GM21528 (cell line): Measurements from ENCODE around the gene GPC6.
"Not testable (repeated sequence)": the region's sequence is repeated elsewhere in the genome, so short reads cannot be mapped to it uniquely, and the experiment has no call there.

Source experiments
- ATAC-seq: cut with Tn5 transposase; IDR thresholded peaks from one replicate; pipeline ENCODE4 v1.9.1; 2021; ENCODE audit warnings: mild to moderate bottlenecking, moderate library complexity; ENCODE audit not compliant: unreplicated experiment, low FRiP score

GPC6 gene

DNA sequence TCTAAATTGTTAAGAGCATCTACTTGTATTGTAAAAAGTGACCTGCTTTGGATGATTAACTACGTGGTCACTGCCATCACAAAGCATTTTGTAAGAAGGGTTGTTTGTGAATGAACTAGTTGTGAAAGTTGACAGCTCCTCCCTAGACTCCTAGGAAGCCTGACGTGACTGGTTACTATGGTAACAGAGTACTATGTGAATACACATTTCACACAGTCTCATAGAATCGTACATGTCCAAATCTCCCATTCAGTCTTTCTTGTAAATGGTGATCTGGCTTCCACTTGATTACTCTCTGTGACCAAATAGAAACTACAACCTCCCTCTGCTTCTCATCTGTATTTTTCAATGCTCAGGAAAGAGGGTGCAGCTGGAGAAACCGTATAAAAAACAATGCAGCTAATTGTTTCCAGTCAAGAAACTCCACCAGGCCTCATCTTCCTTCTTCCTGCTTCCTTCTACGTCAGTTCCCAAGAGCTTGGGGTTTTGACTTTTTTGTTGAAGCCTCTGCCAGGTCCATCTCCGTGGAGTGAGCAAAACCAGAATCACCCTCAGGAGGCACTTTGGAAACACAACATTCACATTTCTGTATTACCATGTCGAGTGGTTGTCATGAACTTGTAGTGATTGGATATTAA lies 83.4 kb downstream of the GPC6 start:
- ATAC-seq = no peak

DNA sequence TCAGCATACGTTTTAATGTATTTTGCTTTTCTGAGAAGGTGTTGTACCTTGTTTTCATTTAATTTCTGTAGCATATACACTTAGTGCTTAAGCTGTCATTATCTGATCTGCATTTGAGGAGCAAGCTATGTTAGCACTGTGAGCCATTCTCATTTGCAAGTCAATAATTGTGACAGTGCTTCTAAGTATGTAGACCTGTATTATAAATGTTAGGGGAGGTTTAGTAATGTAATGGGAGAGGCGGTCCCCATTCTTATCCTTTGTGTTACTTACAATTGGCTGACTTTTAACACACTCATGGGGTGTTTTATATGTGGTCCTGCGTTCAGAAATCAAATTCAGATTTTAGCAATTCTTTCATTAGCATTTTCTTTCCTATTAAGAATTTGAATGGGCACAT lies 90.2 kb downstream of the GPC6 start:
- no peak for ATAC-seq

DNA sequence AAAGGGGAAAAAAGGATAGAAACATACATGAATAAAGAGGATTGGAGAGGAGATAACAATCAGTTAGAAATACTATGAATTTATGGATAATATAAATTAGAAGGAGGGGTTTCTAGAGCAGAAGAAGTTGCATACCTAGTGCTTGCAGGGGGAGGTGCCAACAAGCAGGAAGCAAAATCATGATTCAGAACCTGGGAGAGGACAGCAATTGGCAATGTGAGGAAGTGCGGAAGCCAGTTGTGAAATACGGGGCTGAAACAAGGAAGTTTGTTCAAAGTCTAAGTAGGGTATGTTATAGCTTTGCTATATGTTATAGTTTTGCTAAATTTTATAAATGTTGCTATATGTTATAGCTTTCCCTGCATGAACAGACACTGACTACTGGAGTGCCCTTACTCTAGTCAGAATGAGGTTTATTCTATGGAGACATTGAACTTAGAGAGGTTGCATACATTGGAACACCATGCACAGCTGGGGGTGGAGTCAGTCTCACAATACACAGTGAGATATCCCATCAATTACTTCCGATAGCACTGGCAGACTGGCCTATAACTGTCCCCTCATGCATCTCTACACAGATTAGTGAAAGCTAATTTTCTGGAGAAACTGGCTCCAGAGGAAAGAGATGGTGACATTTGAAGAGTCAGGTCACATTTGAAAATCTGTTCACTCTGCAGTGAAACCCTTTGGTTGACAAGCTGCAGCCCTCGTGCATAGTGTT lies 92.1 kb downstream of the GPC6 start:
- ATAC-seq = no peak

DNA sequence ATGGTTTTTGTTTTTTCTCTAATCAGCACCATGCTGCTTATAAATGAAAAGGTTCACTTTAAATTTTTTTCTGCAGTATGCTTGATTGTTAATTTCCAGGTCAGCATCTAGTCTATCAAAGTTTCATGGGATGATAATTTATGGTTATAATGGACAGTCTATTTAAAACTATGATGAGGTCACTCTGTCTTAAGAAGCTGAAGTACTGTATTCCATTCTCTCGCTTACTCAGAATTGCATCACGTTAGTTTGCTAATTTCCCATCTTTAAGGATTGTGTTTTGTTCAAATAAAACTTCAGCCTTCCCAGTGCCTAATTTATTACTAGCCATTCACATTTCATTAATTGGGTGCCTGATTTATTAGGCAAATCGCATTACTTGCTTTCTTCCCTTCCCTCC lies 94.3 kb downstream of the GPC6 start:
- ATAC-seq = no peak

DNA sequence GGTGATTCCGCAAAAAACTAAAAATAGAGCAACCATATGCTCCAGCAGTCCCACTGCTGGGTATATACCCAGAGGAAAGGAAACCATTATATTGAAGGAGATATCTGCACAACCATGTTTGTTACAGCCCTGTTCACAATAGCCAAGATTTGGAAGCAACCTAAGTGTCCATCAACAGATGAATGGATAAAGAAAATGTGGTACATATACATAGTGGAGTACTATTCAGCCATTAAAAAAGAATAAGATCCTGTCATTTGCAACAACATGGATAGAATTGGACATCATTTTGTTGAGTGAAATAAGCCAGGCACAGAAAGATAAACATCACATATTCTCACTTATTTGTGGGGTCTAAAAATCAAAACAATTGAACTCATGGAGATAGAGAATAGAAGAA lies 97.3 kb downstream of the GPC6 start:
- not testable (repeated sequence) for ATAC-seq

DNA sequence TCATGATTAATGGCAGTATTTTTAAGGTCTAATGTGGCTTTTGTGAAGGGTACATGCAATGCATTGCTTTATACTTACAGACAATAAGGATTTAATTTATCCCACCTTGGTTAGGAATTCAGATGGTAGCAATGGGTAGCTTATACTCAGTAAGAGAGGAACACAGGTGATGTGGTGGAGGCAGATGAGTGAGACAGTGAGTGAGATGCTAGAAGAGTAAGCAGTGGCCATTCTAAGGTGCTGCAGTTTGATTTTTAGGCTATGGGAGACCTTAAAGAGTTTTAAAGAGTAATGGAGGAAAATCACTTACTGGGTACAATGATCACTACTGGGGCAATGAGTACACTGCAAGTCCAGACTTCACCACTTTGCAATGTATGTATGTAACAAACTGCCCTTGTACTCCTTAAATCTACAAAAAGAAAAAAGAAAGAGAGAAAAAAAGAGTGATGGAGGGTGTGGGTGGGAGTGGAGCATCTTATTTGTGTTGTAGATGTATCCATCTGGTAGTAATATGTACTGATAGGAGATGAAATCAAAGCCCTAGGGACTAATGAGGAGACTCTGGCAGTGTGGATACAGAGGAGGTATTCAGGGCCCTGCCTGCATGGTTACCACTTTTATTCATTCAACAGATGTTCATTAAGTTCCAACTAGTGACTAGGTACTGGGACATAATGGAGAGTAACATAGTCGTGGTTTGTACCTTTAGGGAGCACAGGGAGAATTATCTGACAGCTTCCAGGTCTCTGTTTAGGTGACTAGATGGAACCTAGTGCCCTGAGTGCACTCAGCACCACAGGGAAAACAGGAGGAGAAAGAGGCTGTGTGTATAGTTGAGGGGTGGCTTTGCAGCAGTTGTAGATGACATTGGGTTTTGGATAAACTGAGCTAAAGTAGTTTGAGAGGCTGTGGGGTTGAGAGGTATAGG lies 99.0 kb downstream of the GPC6 start:
- ATAC-seq = no peak

DNA sequence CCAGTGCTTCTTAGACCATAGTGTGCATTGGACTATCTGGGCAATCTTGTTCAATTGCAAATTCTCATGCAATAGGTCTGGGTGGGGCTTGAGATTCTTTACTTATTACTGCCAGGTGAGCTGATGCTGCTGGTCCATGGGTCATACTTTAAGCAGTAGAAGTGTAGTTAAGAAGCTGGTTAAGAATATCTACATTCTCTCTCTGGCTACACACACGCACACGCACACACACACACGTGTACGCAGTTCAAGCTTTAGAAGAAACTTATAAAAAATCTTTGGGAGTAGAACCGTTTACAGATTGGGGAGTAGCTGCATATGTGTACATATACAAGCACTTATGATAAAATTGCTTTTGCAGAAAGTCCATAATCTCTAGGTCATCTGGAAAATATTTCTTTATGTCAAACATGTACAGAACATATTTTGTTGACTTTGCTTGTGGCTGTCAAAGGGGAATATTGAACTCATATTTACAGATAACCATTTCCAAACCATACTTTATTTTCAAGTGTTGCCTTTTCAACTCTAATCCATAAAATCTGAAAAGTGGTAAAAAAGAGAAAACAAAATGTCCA lies 99.7 kb downstream of the GPC6 start:
- no peak for ATAC-seq

DNA sequence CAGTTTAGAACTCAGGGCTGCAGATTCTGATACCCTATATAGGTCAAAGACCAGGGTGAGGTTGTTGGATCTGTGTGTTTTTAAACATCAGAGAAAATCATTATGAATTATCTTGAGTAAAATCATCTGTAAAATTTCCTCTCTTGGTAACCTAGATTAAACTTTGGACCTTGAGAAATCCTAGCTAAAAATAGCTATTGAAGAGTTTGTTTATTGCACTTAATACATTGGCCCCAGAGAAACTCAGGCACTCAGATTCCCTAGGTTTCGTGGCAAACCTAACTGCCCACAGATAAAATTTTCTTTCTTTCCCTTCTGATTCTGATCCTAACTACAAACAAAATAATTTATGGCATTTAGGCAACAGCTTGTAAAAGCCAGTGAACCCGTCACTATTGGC lies 102.3 kb downstream of the GPC6 start:
- ATAC-seq = no peak

DNA sequence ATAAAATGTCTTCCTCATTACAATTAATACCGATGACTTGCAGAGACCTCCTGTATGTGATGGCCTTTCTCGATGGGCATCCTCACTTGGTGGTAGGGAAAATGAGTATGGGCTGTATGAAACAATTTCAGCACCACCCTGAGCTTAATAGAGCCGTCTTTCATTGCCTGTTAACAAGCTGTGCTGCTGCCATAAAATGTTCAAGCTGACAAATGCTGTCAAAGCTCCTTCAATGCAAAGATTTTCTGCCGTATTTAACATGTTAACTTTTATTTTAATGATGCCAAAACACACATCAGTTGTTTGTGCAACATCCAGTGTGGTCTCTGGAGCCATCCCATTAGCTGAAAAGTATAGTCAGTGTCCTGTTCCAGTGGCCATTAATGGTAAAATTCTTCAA lies 110.1 kb downstream of the GPC6 start:
- ATAC-seq = no peak

DNA sequence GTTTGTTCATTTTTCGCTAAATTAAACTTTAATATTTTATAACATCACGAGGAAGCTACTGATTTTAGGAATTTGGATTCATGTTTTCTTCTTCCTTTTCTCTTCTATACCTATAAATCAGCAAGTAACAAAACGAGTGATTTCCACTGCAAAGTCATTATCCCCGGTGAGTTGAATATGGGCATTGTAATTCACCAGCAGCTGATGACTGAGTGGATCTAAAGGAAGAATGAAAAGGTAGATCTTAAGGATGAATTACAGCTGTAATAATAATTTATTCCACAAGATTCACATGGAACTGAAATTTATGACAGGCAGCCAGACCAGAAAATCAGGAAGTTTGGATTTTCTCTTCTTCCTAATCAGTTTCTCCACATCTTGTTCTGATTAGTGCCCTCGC lies 111.4 kb downstream of the GPC6 start:
- ATAC-seq = no peak

DNA sequence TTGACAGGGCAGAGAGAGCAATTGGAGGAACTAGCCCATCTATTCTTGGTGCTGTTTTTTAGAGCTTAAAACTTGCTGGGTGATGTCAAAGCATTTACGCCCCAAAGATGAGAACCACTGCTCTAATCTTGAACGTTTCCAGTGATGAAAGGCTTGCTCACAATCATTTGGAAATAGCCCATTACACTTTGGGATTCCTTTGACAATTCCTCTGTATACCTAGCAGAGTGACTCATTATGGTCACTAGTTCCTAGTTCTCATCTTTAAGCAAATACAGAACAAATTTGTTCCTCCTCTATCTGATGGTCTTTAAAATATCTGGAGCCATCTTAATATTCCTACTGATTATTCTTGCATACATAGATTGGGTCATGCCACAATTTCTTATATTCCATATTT lies 112.3 kb downstream of the GPC6 start:
- ATAC-seq = no peak

DNA sequence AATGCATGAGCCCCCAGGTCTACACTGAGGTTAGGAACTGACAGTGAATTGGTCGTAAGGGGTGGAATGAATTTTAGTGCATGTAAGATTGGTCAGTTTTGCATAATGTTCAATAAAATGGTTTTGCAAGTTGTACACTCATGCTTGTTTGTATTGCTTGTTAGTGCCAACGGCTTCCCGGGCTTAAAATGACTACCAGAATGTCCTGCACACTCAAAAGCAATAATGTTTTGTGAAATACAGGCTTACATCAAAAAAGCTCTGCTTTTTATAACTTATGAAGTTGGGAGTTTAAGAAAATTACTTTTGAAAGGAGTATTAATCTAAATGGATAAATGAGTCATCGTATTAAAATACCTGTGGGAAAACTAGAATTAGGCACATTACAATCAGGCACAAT lies 112.9 kb downstream of the GPC6 start:
- ATAC-seq = no peak

DNA sequence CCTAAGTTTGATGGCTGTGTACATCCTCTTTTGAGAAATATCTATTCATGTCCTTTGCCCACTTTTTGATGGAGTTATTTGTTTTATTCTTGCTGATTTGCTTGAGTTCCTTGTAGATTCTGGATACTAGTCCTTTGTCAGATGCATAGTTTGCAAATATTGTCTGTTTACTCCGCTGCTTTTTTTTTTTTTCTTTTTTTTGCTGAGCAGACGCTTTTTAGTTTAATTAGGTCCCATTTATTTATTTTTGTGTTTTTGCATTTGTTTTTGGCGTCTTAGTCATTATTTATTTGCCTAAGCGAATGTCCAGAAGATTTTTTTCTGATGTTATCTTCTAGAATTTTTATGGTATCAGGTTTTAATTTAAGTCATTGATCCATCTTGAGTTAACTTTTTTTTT lies 114.9 kb downstream of the GPC6 start:
- no peak for ATAC-seq

DNA sequence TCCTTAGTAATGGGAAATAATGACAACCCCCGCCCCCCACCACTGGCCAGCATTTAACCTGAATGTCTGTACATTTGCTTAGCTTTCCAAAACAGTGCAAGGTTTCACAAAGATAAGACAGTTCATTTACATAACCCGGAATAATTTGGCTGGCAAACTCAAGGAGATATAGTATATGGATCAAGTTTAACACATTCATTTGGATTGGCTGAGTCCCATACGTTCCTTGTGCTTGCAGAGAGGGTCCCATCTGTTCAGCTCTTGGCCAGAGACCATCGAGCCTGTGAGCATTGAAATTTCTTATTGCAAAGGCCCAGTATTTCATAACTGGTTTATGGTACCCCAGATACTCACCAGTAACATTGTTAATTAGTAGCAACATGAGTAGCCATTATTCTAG lies 116.5 kb downstream of the GPC6 start:
- ATAC-seq = no peak

DNA sequence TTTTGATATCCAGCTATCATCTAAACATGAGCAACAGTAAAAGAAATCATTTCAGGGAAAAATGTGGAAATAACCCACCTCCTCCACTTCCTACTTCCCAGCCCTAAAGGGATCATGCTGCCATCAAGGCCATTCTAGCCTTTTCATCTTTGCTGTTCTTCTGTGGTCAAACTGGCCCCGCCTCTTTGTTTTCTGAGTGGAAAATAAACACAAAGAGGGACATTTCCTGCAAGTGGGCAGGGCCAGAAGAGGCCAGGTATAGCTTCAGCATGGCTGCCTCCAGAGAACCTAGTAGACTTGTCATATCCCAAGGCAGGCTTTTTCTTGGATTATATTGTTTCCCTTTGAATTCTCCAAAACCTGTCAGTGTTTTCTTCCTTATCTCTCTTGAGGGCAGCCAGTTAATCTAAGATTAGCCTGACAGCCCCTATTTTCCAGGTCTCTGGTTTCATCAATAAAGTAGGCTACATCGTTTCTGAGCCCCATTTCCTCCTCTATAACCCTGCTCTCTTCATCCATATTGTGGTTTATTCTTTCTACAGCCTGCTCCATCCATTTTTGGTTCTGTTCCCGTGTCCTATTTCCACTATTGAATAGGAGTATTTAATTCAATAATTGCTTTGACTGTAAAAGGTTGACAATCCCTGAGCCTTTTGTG lies 117.6 kb downstream of the GPC6 start:
- no peak for ATAC-seq

DNA sequence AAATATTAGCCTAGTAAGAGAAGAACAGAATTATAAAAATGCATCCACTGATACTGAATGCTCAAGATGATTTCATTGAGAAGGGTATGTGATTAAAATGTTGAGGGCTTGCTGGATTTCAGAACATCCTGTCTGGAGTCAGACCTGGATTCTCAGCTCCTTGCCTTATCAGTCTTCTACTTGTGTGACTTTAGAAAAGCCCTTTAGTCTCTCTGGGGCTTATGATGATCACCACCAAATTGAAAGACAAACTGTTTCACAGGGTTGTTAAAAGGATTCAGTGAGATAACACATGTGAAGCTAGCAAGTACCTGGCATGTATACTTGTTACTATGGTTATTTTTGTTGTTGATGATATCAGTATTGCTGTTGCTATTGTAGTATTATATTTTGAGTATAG lies 118.4 kb downstream of the GPC6 start:
- no peak for ATAC-seq

DNA sequence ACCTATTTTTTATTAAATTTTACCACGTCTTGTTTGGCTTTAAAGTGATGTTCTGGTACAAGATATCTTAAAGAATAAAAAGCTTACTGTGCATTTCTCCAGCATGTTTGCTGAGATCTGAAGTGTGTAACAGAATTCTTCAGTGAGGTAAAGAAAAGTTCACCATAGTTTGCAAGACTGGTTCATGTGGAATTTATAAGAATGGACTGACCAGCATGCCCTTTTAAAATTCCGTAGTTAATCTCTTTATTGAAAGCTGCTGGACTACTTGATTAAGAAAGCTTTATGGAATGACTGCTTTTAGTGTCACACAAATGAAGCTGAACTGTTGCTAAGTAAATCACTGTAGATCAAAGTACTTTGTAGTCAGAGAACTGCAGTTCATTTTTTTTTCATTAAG lies 119.2 kb downstream of the GPC6 start:
- no peak for ATAC-seq

DNA sequence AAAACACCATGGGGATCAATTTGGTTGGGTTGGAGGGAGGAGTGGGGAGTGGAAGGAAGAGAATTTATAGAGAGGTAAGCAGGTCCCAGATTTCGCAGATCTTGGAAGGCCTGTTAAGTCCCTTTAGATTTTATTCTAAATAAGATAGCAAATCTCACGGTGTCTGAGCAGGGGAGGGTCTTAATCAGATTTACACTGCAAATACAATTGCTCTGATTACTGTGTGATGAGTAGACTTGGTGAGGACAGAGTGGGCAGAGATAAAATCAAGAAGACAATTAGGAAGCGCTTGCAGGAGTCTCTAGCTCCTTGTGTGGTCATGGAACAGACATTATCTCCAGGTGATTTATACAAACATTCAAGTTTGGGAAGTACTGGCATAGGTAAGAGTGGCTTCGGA lies 126.0 kb downstream of the GPC6 start:
- no peak for ATAC-seq

DNA sequence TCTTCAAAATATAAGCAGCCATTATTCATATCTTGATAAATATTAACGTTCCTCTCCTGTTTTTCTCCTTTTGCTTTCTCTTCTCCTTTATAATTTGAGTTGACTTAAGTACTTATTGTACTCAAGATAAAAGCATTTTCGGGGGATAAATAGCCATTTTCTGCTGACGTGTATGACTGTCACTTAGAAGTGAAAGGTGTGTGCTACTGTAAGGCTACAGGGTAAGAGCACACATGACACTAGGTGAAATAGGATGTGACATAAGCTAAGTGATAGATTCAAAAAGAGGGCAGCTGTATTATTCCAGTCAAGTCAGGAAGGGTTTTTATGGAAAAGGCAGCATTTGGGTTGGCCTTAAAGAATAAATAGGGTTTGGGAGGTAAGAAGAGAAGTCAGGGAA lies 128.5 kb downstream of the GPC6 start:
- ATAC-seq = no peak

DNA sequence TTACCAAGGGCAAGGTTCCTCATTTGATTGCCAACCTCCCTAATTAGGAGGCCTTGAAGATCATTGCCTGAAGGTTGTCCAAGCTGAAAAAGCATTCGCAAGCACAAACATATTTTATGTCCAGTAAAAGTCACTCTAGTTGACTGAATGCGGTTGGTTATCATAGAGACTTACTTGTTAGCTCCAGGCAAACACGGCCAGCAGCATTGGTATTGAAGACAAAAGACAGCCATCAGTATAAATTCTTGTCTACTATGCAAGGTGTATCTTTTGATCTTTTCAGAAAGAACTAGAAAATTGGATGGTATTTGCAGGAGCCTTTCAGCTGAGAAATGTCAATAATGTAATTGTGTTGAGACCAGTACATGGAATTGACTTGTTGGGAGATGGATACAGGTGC lies 129.9 kb downstream of the GPC6 start:
- no peak for ATAC-seq

DNA sequence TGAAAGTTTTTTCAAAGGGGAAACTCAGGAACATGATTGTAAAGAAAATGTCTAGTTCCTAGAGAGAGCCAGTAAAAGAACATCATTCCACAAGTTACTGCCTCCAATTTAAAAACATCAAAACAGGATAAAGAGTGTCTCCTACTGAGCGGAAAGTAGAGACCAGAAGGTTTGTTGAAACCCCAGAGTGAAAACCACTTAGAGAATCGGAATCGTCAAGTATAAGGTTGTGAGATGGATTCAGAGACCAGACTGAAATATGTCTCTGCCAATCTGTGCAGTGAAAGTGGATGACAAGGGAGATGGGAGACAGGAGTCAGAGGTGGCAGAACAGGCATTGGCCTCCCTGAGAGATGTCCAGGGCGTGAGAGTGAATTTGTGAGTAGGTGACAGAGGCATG lies 133.4 kb downstream of the GPC6 start:
- ATAC-seq = no peak
